ENCODE measurements around the gene H2BK1. TPM values are rescaled to one million over a fixed set of nuclear protein-coding genes. Genes with fewer than 3 reads are reported as not detected.

H2BK1 gene
- total and polyA plus RNA-seq, 7 donors = 0.83 TPM; not detected in 6

GRCh38 chr7:151168003-151168786 lies 42.1 kb downstream of the H2BK1 start:
- WGBS, 3 donors = 7 to 11% (median 9%) methylated on average over 28 to 52 of the region's 52 CpGs
- DNase-seq (peak; percentile 40 to 76), ATAC-seq (peak; percentile 77 to 85 (median 78))
- H3K36me3 ChIP-seq (ENCODE audit: insufficient read depth in 1 of 2, low read depth in 1 of 2) = no peaks in the 10 kb centered on the region
- H3K4me1 ChIP-seq = peaks cover 12% of the 10 kb centered on the region
- TF ChIP-seq CTCF (IDR thresholded peaks at IDR 0.05) = peak; percentile 72
- intact Hi-C loops (cut with DNase I) = loop anchor here in 1 of 2 donors (1.0 kb wide), 1 partner anchor 40 kb away; no protein-coding TSS in a partner anchor
- peaks cover 0 to 21% (median 0%) of the 10 kb centered on the region in 3 donors for H3K27me3 ChIP-seq (ENCODE audit: insufficient read depth in 3 of 3, low read length in 2 of 3)
- no peak overlapping the region for H3K27ac ChIP-seq
- H3K9me3 ChIP-seq = no peaks in the 10 kb centered on the region
- peak overlapping the region; percentile 66 for H3K4me3 ChIP-seq

GRCh38 chr7:151167197-151167961 lies 42.9 kb downstream of the H2BK1 start, which contains the start of gene GBX1:
GBX1 (minus strand) TSS chr7:151167694; CDS start chr7:151167548, 146 bp downstream.
- no peaks in the 10 kb centered on the region for H3K9me3 ChIP-seq
- peaks cover 10% of the 10 kb centered on the region for H3K4me1 ChIP-seq
- H3K36me3 ChIP-seq (ENCODE audit: insufficient read depth in 1 of 2, low read depth in 1 of 2) = no peaks in the 10 kb centered on the region
- WGBS, 3 donors = 6 to 13% (median 7%) methylated on average over 59 to 98 of the region's 101 CpGs
- peaks cover 0 to 24% (median 0%) of the 10 kb centered on the region in 3 donors for H3K27me3 ChIP-seq (ENCODE audit: insufficient read depth in 3 of 3, low read length in 2 of 3)
- peak; percentile 48 to 58 (median 48) for ATAC-seq
- H3K4me3 ChIP-seq = peak within 1 kb of the TSS; percentile 66
- DNase-seq = peak in 1 of 2 donors; percentile 66
- intact Hi-C loops (cut with DNase I) = no loop called here
- H3K27ac ChIP-seq = no peak within 1 kb of the TSS
- no peak for TF ChIP-seq CTCF (IDR thresholded peaks at IDR 0.05)

- intact Hi-C loops (cut with DNase I) = no loop called here
- DNase-seq (peak in 1 of 2 donors; percentile 43), ATAC-seq (no peak)
- H3K27ac ChIP-seq = no peak overlapping the region
- H3K27me3 ChIP-seq (ENCODE audit: insufficient read depth in 3 of 3, low read length in 2 of 3) = peaks cover 0 to 24% (median 0%) of the 10 kb centered on the region in 3 donors
- H3K4me1 ChIP-seq = peaks cover 7% of the 10 kb centered on the region
- no peaks in the 10 kb centered on the region for H3K9me3 ChIP-seq
- 35 to 47% (median 46%) methylated on average over 29 to 31 of the region's 31 CpGs for WGBS, 3 donors
- H3K36me3 ChIP-seq (ENCODE audit: insufficient read depth in 1 of 2, low read depth in 1 of 2) = no peaks in the 10 kb centered on the region
- no peak for TF ChIP-seq CTCF (IDR thresholded peaks at IDR 0.05)
- peak overlapping the region; percentile 66 for H3K4me3 ChIP-seq
These were observed 43.6 kb downstream of the H2BK1 start for GRCh38 chr7:151166629-151167196.

GRCh38 chr7:151161757-151162156 lies 48.5 kb downstream of the H2BK1 start:
- ATAC-seq (no peak), DNase-seq (no peak)
- no peak for TF ChIP-seq CTCF (IDR thresholded peaks at IDR 0.05)
- Histone ChIP-seq H3K27ac (no peak overlapping the region), H3K27me3 (ENCODE audit: insufficient read depth in 3 of 3, low read length in 2 of 3) (peaks cover 0 to 21% (median 2%) of the 10 kb centered on the region in 3 donors), H3K9me3 (no peaks in the 10 kb centered on the region), H3K4me3 (no peak overlapping the region), H3K36me3 (ENCODE audit: insufficient read depth in 1 of 2, low read depth in 1 of 2) (peaks cover 0 to 6% of the 10 kb centered on the region in 2 donors), H3K4me1 (no peaks in the 10 kb centered on the region)
- 76 to 97% (median 89%) methylated on average over 1 of the region's 1 CpG for WGBS, 3 donors
- intact Hi-C loops (cut with DNase I) = no loop called here

Other genes starting within 250 kb of the H2BK1 start
- gene KCNH2, start 232.2 kb downstream of the H2BK1 start, total RNA-seq = under 1 TPM; 0.21 to 0.39 (median 0.22) TPM
- gene KCNH2, start 232.2 kb downstream of the H2BK1 start, polyA plus RNA-seq = under 1 TPM; 0.18 to 0.48 (median 0.20) TPM
- gene NOS3, start 219.5 kb downstream of the H2BK1 start, total RNA-seq = 10 to 100 TPM in 1 of 4 donors, 1 to 10 TPM in 3; 5.8 to 13.2 (median 6.3) TPM
- gene NOS3, start 219.5 kb downstream of the H2BK1 start, polyA plus RNA-seq = 1 to 10 TPM; 1.4 to 5.7 (median 5.0) TPM
- gene ATG9B, start 186.0 kb downstream of the H2BK1 start, total RNA-seq = not detected
- gene ATG9B, start 186.0 kb downstream of the H2BK1 start, polyA plus RNA-seq = under 1 TPM; 0.12 to 0.18 (median 0.18) TPM
- 10 to 100 TPM; 13.2 to 20.7 (median 19.2) TPM for gene ABCB8, start 182.0 kb downstream of the H2BK1 start, total RNA-seq
- gene ABCB8, start 182.0 kb downstream of the H2BK1 start, polyA plus RNA-seq = 10 to 100 TPM in 2 of 3 donors, 1 to 10 TPM in 1; 9.3 to 16.6 (median 12.9) TPM
- 1 to 10 TPM; 2.1 to 6.2 (median 3.9) TPM for gene ASIC3, start 162.0 kb downstream of the H2BK1 start, total RNA-seq
- gene ASIC3, start 162.0 kb downstream of the H2BK1 start, polyA plus RNA-seq = 1 to 10 TPM; 1.8 to 5.0 (median 1.8) TPM
- gene CDK5, start 152.6 kb downstream of the H2BK1 start, total RNA-seq = 1 to 10 TPM; 3.8 to 6.4 (median 5.4) TPM
- gene CDK5, start 152.6 kb downstream of the H2BK1 start, polyA plus RNA-seq = 10 to 100 TPM in 1 of 3 donors, 1 to 10 TPM in 2; 5.7 to 15.2 (median 6.2) TPM
- 10 to 100 TPM; 26.5 to 36.0 (median 31.3) TPM for gene SLC4A2, start 150.9 kb downstream of the H2BK1 start, total RNA-seq
- 10 to 100 TPM; 26.9 to 39.8 (median 33.5) TPM for gene SLC4A2, start 150.9 kb downstream of the H2BK1 start, polyA plus RNA-seq
- 100 to 1,000 TPM in 3 of 4 donors, 10 to 100 TPM in 1; 87.1 to 126 (median 111) TPM for gene FASTK, start 129.7 kb downstream of the H2BK1 start, total RNA-seq
- 100 to 1,000 TPM; 132 to 194 (median 151) TPM for gene FASTK, start 129.7 kb downstream of the H2BK1 start, polyA plus RNA-seq
- gene TMUB1, start 127.0 kb downstream of the H2BK1 start, total RNA-seq = 10 to 100 TPM; 41.7 to 55.5 (median 44.4) TPM
- 100 to 1,000 TPM in 1 of 3 donors, 10 to 100 TPM in 2; 76.9 to 121 (median 85.3) TPM for gene TMUB1, start 127.0 kb downstream of the H2BK1 start, polyA plus RNA-seq
- gene AGAP3, start 124.0 kb downstream of the H2BK1 start, total RNA-seq = 10 to 100 TPM; 39.3 to 52.2 (median 51.4) TPM
- 10 to 100 TPM; 38.4 to 75.3 (median 44.7) TPM for gene AGAP3, start 124.0 kb downstream of the H2BK1 start, polyA plus RNA-seq
- 1 to 10 TPM in 1 of 4 donors, under 1 TPM in 2, not detected in 1; 0.38 to 1.9 (median 0.91) TPM for gene GBX1, start 42.8 kb downstream of the H2BK1 start, total RNA-seq
- under 1 TPM; 0.07 to 0.93 (median 0.21) TPM for gene GBX1, start 42.8 kb downstream of the H2BK1 start, polyA plus RNA-seq
- 10 to 100 TPM in 3 of 4 donors, 1 to 10 TPM in 1; 9.7 to 29.6 (median 23.0) TPM for gene ASB10, start 23.2 kb downstream of the H2BK1 start, total RNA-seq
- gene ASB10, start 23.2 kb downstream of the H2BK1 start, polyA plus RNA-seq = 10 to 100 TPM in 2 of 3 donors, 1 to 10 TPM in 1; 3.8 to 25.2 (median 22.5) TPM
- gene ABCF2, start 16.7 kb upstream of the H2BK1 start, total RNA-seq = 10 to 100 TPM; 35.7 to 66.7 (median 57.5) TPM
- gene ABCF2, start 16.7 kb upstream of the H2BK1 start, polyA plus RNA-seq = 10 to 100 TPM; 49.8 to 94.0 (median 66.3) TPM
- 10 to 100 TPM in 3 of 4 donors, 1 to 10 TPM in 1; 8.8 to 19.8 (median 11.4) TPM for gene CHPF2, start 22.0 kb upstream of the H2BK1 start, total RNA-seq
- 10 to 100 TPM in 1 of 3 donors, 1 to 10 TPM in 2; 5.3 to 19.2 (median 8.0) TPM for gene CHPF2, start 22.0 kb upstream of the H2BK1 start, polyA plus RNA-seq
- 100 to 1,000 TPM in 3 of 4 donors, 10 to 100 TPM in 1; 92.5 to 138 (median 108) TPM for gene SMARCD3, start 38.2 kb upstream of the H2BK1 start, total RNA-seq
- gene SMARCD3, start 38.2 kb upstream of the H2BK1 start, polyA plus RNA-seq = 10 to 100 TPM; 38.3 to 75.8 (median 58.5) TPM
- 10 to 100 TPM; 38.2 to 56.2 (median 50.0) TPM for gene NUB1, start 131.3 kb upstream of the H2BK1 start, total RNA-seq
- gene NUB1, start 131.3 kb upstream of the H2BK1 start, polyA plus RNA-seq = 10 to 100 TPM; 23.6 to 46.6 (median 33.2) TPM
- under 1 TPM in 3 of 4 donors, not detected in 1; 0.29 to 0.44 (median 0.34) TPM for gene WDR86, start 199.6 kb upstream of the H2BK1 start, total RNA-seq
- gene WDR86, start 199.6 kb upstream of the H2BK1 start, polyA plus RNA-seq = under 1 TPM in 2 of 3 donors, not detected in 1; 0.03 to 0.20 TPM
- gene CRYGN, start 229.7 kb upstream of the H2BK1 start, total RNA-seq = under 1 TPM in 1 of 4 donors, not detected in 3; 0.15 TPM
- under 1 TPM in 1 of 3 donors, not detected in 2; 0.12 TPM for gene CRYGN, start 229.7 kb upstream of the H2BK1 start, polyA plus RNA-seq

Measured in psoas muscle (tissue), 8 donors.